D341Med (cell line): ENCODE results near the gene ARHGEF18.

ENCODE experiments used
- DNase-seq: peaks from one replicate; pipeline ENCODE4 v3.0.0; 2012; ENCODE audit warnings: low spot score

The ARHGEF18 gene

GRCh38 chr19:7383284-7383683 is 34.5 kb downstream of the ARHGEF18 start:
- DNase-seq = no peak

DNA sequence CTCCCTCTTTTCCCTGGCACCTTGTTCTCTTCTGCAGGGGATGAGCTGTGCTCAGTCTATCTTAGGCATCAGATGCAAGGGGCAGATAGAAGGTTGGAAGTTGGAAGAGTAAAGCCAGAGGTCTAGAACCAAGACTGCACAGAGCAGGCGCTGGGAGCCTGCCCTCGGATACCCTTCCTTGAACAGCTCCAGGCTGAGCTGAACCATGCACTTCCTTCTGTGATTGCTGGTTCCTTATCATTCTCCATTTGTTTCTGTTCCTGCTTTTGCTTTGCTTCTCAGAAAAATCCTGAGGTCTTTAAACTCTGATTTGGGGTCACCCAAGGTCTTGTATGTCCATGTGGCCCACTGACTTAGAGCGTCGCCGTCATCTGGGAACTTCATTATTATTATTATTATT is 36.3 kb downstream of the ARHGEF18 start:
- DNase-seq = no peak

DNA sequence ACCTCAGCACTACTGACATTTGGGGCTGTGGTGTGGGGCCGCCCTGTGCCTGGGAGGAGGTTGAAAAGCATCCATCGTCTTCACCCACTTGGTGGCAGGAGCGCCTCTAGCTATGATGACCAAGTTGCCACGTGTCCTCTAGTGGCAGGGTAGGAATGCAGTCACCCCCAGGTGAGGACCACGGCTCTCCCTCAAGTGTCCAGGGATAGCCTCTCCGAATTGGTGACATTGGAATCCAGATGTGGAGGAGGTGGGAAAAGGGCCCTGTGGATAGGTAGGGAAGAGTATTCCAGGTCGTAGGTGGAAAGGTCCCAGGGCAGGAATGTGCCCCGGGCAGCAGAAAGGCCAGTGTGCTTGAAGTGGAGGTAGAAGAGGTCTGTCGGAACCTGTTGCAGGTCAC is 37.6 kb downstream of the ARHGEF18 start:
- peak; percentile 70 for DNase-seq

DNA sequence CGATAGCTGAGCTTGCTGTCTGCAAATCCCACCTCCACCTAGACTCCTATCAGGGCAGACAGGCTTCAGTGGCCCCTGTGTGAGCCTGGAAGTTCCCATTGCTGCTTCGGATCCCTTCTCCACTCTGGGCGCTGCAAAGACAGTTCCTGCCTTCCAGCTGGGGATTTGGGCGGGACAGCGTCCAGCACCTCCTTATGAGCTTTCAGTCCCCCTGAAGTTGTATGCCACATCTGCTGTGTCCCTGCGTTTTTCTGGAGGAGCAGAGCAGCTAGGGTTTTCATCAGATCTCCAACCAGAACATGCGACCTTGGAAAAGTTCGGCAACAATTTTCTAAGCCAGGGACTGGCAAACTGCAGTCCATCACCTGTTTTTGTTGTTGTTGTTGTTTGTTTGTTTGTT is 38.0 kb downstream of the ARHGEF18 start:
- DNase-seq = no peak

GRCh38 chr19:7391218-7391670 is 42.5 kb downstream of the ARHGEF18 start:
- no peak for DNase-seq

DNA sequence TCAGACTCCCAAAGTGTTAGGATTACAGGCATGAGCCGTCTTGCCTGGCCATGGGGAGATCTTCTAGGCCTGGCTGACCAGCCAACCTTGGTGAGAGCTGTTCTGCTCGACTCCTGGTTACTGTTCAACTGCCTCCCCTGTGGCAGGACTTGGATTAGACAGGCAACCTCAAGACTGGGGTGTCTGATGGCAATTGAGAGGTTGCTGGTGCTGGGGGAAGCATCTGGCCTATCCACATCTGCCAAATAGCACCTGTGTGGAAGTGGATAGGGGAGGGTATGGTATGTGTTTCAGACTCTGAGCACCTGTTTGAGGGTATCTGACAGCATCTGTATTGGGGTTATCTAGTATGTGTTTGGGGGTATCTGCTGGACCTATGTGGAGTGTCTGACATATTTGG is 44.7 kb downstream of the ARHGEF18 start:
- DNase-seq = no peak

GRCh38 chr19:7393939-7394730 is 45.4 kb downstream of the ARHGEF18 start:
- no peak for DNase-seq

DNA sequence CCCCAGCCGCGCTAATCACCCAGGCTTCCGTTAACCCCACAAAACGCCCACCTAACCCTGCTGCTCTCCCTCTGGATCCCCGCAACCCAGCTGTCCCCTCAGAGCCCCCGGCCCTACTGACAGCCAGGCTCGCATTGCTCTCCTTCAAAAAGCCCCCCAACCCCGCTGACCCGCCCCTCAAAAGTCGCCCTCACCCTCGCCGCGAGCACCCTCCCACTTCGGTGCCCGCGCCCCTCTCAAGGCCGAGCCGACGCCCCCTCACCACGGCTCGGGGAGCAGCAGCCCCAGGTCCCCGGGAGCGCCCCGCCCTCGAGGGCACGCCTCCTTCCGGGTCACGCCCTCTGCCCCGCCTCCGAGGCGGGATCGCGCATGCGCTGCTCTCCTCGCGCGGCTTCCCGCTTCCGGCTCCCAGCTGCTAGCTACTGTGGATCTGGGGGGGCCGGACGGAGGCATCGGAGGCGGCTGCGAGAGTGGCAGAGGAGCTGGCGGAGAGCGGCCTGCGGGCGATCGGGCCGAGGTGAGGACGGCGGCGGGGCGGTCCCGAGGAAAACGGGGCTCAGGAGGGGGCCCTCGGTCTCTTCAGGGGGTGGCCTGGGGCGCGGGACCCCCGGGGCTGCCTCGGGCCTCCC is 46.1 kb downstream of the ARHGEF18 start:
- peak; percentile 98 for DNase-seq

- DNase-seq = peak; percentile 52
Observed at GRCh38 chr19:7395360-7396066, 46.8 kb downstream of the ARHGEF18 start.

DNA sequence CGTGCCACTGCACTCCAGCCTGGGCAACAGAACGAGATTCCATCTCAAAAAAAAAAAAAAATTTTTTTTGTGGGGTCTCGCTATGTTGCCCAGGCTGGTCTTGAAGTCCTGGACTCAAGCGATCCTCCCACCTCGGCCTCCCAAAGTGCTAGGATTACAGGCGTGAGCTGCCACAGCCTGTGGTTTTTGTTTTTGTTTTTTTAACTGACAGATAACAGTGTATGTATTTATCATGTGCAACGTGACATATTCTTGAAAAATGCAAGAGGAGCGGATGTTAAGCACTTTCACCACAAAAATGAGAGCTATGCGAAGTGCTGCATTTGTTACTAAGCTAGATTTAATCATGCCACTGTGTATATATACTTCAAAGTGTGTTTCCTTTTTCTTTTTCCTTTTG is 49.0 kb downstream of the ARHGEF18 start:
- DNase-seq = no peak
